ENCODE data around the gene MLC1. TPM values are rescaled to one million over a fixed set of nuclear protein-coding genes. Genes with fewer than 3 reads are reported as not detected.

Gene MLC1
- total and polyA plus RNA-seq, 5 donors, result 0.14 to 1.2 (median 0.42) TPM; not detected in 1

DNA sequence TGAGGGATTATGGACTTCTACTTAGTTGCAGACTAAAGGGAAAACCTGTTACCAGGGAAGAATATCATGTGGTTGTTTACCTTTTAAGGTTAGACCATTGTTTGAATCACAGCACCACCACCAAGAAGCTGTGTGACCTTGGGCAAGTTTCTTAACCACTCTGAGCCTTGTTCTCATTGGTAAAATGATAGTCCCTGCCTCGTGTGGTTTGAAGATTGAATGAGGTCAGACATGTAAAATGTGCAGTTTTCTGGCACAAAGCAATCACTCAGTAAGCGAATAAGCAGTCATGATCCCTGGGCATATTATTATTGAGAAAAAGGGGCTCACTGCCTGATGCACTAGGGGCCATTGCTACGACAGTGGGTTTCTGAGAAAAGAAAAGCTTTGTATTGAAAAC lies 32.9 kb upstream of the MLC1 start:
- Histone ChIP-seq H3K27ac (ENCODE audit: low read length) (no peak overlapping the region), H3K4me1 (ENCODE audit: control insufficient read depth, insufficient read depth, low read length) (peaks cover 2% of the 10 kb centered on the region), H3K27me3 (ENCODE audit: control insufficient read depth, insufficient read depth) (no peaks in the 10 kb centered on the region), H3K9me3 (ENCODE audit: control insufficient read depth, low read length) (no peaks in the 10 kb centered on the region), H3K4me3 (ENCODE audit: low read length) (no peak overlapping the region)
- DNase-seq (no peak), ATAC-seq (no peak)
- intact Hi-C loops (cut with DNase I), result no loop called here
- WGBS, result 62% methylated on average over 3 of the region's 3 CpGs

DNA sequence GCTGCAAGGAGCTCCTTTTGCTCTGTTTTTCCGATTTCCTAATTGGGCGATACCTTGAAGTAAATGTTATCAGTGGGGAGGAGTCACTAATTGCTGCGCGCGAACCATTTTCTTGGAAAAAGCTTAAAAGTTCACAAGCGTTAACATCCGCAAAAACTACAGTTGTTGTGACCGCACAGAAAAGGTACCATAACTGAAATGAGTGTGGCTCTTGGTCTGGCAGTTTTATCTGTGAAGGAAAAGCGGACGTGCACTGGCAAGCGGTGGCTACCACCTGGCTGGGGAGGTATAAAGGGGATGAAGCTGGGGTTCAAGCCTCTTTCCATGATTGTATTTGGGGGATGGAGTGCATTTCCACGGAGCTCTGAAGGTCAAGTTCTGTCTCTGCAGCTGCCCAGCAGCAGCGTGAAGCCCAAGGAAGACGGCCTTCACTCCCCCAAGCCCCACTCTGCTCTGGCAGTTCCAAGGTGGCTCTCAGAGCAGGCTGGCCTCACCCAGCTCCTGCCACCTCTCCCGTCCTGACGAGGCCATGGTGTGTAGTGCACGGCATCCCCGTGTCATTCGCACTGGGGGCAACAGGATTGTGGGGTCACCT lies 32.0 kb upstream of the MLC1 start:
- DNase-seq, result no peak
- 92% methylated on average over 19 of the region's 19 CpGs for WGBS
- Histone ChIP-seq H3K4me1 (ENCODE audit: control insufficient read depth, insufficient read depth, low read length) (peaks cover 2% of the 10 kb centered on the region), H3K27ac (ENCODE audit: low read length) (no peak overlapping the region), H3K4me3 (ENCODE audit: low read length) (no peak overlapping the region), H3K27me3 (ENCODE audit: control insufficient read depth, insufficient read depth) (no peaks in the 10 kb centered on the region), H3K9me3 (ENCODE audit: control insufficient read depth, low read length) (no peaks in the 10 kb centered on the region)
- intact Hi-C loops (cut with DNase I), result no loop called here
- ATAC-seq, result no peak

DNA sequence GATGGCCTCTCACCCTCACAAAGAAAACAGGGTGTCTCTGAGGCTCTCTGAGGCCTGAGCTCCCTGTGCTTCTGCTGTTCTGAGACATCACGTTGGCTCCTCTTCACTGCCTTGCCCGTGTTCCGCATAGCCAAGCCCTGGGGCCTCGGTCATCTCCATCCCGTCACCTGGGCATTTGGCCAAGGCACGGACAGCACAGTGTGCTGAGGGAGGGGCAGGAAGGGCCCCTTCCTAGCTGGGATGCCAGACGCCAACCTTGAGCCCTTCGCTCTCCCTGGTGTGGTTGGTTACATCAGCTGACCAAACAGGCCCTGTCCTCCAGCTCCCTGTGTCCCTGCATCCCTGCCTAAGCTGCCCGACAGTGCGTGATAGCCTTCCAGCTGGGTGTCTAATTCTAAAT lies 30.5 kb upstream of the MLC1 start:
- Histone ChIP-seq H3K4me3 (ENCODE audit: low read length) (no peak overlapping the region), H3K4me1 (ENCODE audit: control insufficient read depth, insufficient read depth, low read length) (peaks cover 2% of the 10 kb centered on the region), H3K9me3 (ENCODE audit: control insufficient read depth, low read length) (no peaks in the 10 kb centered on the region), H3K27me3 (ENCODE audit: control insufficient read depth, insufficient read depth) (no peaks in the 10 kb centered on the region), H3K27ac (ENCODE audit: low read length) (no peak overlapping the region)
- DNase-seq, result peak in 2 of 3 donors; percentile 22 to 70
- ATAC-seq, result no peak
- 46% methylated on average over 10 of the region's 10 CpGs for WGBS
- intact Hi-C loops (cut with DNase I), result no loop called here

DNA sequence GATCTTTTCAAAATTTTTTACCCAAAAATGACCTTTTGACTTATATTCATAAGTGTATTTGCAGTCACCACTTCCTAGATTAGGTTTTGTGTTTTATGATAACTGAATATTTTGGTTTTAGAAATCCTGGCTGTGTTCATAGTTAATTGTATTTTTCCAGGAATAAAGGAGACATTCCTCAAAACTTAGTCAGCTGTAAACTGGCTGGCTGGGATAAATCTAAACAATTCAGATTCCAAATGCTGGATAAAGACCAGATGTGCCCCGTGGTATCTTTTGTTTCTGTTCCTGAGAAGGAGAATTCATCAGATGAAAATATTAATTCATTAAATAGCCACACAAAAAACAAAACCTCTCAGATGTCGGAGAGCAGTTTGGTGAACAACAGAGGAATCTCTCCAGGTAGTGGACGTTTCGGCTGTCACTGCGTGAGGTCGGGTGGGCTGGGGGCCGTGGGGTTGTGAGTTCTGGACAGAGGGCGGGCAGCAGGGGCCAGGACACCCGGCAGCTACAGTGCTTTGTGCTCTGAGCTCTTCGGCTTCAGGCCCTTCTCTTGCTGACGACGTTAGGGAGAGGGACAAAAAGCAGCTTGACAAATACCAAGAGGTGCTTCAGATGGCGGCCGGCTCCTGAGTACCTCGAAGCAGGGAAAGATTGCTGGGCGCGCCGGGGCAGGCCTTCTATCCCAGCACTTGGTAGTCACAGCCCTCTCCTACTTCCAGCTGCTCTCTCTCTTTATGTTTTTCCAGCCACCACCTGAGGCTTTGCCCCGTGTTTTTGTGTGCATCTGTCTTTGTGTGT lies 29.2 kb upstream of the MLC1 start:
- no peak overlapping the region for H3K4me3 ChIP-seq (ENCODE audit: low read length)
- peaks cover 2% of the 10 kb centered on the region for H3K4me1 ChIP-seq (ENCODE audit: control insufficient read depth, insufficient read depth, low read length)
- H3K27ac ChIP-seq (ENCODE audit: low read length), result no peak overlapping the region
- DNase-seq (no peak), ATAC-seq (no peak)
- 46% methylated on average over 19 of the region's 19 CpGs for WGBS
- H3K27me3 ChIP-seq (ENCODE audit: control insufficient read depth, insufficient read depth), result no peaks in the 10 kb centered on the region
- H3K9me3 ChIP-seq (ENCODE audit: control insufficient read depth, low read length), result no peaks in the 10 kb centered on the region
- intact Hi-C loops (cut with DNase I), result no loop called here

DNA sequence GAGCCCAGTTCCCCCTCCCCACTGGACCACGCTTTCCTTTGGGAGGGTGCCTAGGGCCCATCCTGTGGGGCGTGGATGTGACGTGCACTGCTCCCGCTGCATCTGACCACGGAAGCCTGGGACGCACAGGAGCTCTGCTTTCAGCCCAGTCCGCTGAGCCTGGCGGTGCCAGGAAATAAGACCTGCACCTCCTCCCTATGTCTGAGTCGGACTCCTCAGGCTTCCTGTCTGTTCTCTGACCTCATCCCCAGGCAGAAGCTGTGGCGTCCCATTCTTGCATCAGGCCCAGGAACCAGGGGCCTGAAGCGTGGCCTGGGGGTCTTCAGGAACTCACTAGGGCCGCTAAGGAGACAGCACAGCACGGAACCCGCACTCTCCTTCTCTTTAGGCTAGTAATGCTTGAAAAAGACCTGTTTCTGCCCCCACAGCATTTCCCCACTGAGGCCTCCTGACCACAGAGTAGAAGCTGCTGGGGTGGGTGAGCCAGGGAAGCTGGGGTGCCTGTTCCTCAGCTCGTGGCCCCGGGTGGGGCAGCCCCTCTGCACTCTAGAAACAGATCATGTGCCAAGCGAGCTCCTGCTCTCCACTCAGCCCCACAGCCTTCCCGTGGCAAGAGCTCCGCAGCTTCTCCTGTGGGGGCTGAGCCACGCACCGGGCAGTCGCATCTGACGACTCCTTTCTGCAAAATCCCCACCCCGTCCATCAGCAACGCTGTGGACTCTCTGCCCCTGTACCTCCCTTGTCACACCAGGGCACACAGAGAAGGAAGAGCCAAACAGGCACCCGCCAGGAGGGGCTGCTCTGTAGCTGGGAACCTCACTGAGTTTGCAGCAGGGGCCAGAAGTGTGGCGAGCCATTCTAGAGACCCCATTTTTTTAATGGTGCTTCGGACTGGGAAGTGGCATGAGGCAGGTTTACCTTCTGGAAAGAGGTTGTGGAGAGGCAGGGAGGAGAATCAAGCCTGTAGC lies 27.2 kb upstream of the MLC1 start:
- Histone ChIP-seq H3K9me3 (ENCODE audit: control insufficient read depth, low read length) (no peaks in the 10 kb centered on the region), H3K27ac (ENCODE audit: low read length) (no peak overlapping the region), H3K27me3 (ENCODE audit: control insufficient read depth, insufficient read depth) (no peaks in the 10 kb centered on the region), H3K4me1 (ENCODE audit: control insufficient read depth, insufficient read depth, low read length) (no peaks in the 10 kb centered on the region), H3K4me3 (ENCODE audit: low read length) (no peak overlapping the region)
- intact Hi-C loops (cut with DNase I), result no loop called here
- DNase-seq (peak; percentile 52 to 79 (median 74)), ATAC-seq (peak; percentile 65 to 87)
- 62% methylated on average over 28 of the region's 28 CpGs for WGBS

DNA sequence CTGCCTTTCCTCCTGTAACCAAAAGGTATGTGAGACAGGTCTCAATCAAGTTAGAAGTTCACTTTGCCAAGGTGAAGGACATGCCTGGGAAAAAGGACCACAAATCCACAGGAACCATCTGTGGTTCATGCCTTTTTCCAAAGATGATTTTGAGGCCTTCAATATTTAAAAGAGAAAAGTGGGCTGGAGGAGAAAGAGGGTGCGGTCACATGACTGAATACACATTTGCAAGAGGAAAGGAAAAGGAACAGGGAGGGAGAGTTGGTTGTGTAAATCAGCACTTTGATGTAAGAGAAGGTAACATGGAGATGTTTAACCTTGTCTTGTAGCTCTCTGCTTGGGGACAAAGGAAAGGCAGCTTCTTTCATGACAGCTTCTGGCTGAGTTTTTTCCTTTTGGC lies 25.8 kb upstream of the MLC1 start:
- Histone ChIP-seq H3K9me3 (ENCODE audit: control insufficient read depth, low read length) (no peaks in the 10 kb centered on the region), H3K4me3 (ENCODE audit: low read length) (no peak overlapping the region), H3K27me3 (ENCODE audit: control insufficient read depth, insufficient read depth) (no peaks in the 10 kb centered on the region), H3K27ac (ENCODE audit: low read length) (no peak overlapping the region), H3K4me1 (ENCODE audit: control insufficient read depth, insufficient read depth, low read length) (no peaks in the 10 kb centered on the region)
- WGBS, result 94% methylated on average over 1 of the region's 1 CpG
- intact Hi-C loops (cut with DNase I), result no loop called here
- ATAC-seq, result no peak
- no peak for DNase-seq

DNA sequence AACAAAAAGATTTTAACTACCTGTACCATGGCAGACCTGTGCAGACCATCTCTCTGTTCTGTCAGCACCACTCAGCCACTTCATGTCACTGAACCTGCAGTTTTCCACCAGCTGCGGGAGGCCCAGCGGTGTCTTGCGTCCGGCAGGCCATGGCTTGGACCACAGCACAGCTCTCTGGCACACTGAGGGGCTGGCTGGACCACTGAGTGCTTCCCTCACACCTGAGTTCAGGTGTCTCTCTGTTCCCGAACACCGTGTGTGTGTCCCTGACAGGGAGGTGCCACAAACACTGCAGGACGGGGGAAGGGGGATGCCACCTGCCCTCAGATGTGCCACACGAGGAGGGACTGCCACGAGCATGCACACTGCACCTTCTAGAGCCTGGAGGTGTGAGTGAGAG lies 22.3 kb upstream of the MLC1 start:
- intact Hi-C loops (cut with DNase I), result no loop called here
- Histone ChIP-seq H3K4me3 (ENCODE audit: low read length) (no peak overlapping the region), H3K27ac (ENCODE audit: low read length) (no peak overlapping the region), H3K4me1 (ENCODE audit: control insufficient read depth, insufficient read depth, low read length) (no peaks in the 10 kb centered on the region), H3K27me3 (ENCODE audit: control insufficient read depth, insufficient read depth) (no peaks in the 10 kb centered on the region), H3K9me3 (ENCODE audit: control insufficient read depth, low read length) (no peaks in the 10 kb centered on the region)
- 86% methylated on average over 9 of the region's 9 CpGs for WGBS
- ATAC-seq (no peak), DNase-seq (no peak)

DNA sequence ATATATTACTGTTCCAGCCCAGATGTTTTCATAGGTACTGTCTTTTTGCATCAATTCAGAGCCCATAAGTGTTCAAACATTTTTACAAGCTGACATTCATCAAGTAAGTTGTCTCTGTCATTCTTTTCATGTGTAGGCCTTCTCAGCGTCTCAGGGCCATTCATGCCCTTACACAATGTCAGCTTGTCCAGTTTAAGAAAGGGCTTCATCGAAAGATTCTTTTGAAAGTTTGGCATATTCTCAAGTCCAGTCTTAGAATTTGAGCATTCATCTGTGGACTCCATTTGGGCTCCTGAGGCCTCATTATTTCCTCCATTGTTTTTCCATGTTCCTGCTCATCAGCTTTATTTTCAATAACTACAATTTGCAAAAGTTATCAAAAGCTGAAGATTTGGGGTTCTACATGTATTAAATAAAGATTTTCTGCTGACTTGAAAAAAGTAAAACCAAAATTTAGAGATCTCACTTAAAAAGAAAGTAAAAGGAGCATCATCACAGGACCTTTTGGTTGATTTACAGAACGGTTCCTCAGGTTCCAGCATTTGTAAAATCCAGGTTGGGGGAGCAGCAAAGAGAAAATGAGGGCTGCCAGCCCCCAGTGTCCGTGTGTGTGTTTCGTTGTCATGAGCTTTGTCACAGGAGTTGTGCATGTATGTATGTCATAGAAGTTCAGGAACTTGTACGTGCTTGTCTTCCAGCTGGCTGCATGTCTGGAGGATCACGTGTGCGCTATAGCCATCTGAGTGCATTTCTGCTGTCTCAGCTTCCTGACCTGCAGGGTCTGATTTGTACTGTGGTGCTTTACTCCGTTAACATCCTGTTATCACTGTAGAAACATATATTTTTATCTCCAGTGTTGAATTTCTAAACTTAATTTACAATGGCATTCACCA lies 20.2 kb upstream of the MLC1 start:
- WGBS, result 42% methylated on average over 9 of the region's 9 CpGs
- Histone ChIP-seq H3K9me3 (ENCODE audit: control insufficient read depth, low read length) (no peaks in the 10 kb centered on the region), H3K27ac (ENCODE audit: low read length) (no peak overlapping the region), H3K4me3 (ENCODE audit: low read length) (no peak overlapping the region), H3K4me1 (ENCODE audit: control insufficient read depth, insufficient read depth, low read length) (no peaks in the 10 kb centered on the region), H3K27me3 (ENCODE audit: control insufficient read depth, insufficient read depth) (no peaks in the 10 kb centered on the region)
- intact Hi-C loops (cut with DNase I), result no loop called here
- no peak for ATAC-seq
- DNase-seq, result no peak

DNA sequence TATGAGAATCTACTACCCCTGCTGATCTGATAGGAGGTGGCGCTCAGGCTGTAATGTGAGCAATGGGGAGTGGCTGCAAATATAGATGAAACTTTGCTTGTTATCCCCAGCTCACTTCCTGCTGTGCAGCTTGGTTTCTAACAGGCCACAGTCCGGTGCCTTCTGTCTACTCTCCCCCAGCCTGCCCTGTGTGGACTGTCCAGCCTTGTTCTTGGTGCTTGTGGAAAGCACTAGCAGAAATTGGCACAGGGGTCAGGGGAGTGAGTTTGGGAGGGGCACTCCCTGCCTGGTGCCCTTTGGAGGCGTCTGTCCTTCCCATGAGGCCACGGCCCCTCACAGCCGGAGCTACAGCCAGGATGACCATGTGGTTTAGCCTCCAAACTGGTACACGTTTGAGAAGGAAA lies 18.9 kb upstream of the MLC1 start:
- intact Hi-C loops (cut with DNase I), result no loop called here
- Histone ChIP-seq H3K27me3 (ENCODE audit: control insufficient read depth, insufficient read depth) (no peaks in the 10 kb centered on the region), H3K4me1 (ENCODE audit: control insufficient read depth, insufficient read depth, low read length) (no peaks in the 10 kb centered on the region), H3K27ac (ENCODE audit: low read length) (no peak overlapping the region), H3K9me3 (ENCODE audit: control insufficient read depth, low read length) (no peaks in the 10 kb centered on the region), H3K4me3 (ENCODE audit: low read length) (no peak overlapping the region)
- ATAC-seq (no peak), DNase-seq (no peak)
- 75% methylated on average over 6 of the region's 6 CpGs for WGBS

DNA sequence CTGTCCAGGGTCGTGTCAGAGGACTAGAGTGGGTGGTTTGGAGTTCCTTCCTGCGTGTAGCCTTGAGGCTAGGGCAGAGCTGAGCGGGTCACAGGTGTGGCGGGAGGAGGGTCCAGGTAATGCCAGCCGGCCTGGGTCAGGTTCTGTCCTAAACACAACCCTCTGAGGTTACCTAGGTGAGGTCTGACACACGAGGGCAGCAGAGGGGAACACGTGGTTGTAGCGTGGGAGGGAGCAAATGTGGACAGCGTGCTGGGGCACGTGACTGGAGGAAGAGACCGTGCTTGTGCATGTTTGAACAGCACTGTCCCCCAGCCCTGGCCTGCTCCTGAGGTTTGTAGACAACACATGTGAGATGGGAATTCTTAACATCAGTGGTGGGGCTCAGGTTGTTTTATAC lies 17.7 kb upstream of the MLC1 start:
- no peak overlapping the region for H3K4me3 ChIP-seq (ENCODE audit: low read length)
- H3K9me3 ChIP-seq (ENCODE audit: control insufficient read depth, low read length), result no peaks in the 10 kb centered on the region
- H3K27ac ChIP-seq (ENCODE audit: low read length), result no peak overlapping the region
- intact Hi-C loops (cut with DNase I), result no loop called here
- ATAC-seq (peak in 1 of 2 donors; percentile 26), DNase-seq (no peak)
- H3K4me1 ChIP-seq (ENCODE audit: control insufficient read depth, insufficient read depth, low read length), result no peaks in the 10 kb centered on the region
- WGBS, result 61% methylated on average over 11 of the region's 11 CpGs
- no peaks in the 10 kb centered on the region for H3K27me3 ChIP-seq (ENCODE audit: control insufficient read depth, insufficient read depth)

All from right cardiac atrium (tissue), 5 donors.